Fibroblast of mammary gland (primary cell): ENCODE results near the gene GLT6D1.

Experiments
- DNase-seq: peaks from one replicate; pipeline ENCODE4 v3.0.0-alpha.2; 2010; ENCODE audit warnings: low read depth
- H3K4me3 ChIP-seq: 2 replicates; pipeline ENCODE4 v1.5.1; 2011; ENCODE audit warnings: low read depth, mild to moderate bottlenecking, low read length, moderate library complexity; ENCODE audit not compliant: control insufficient read depth
- CTCF ChIP-seq: conservative IDR thresholded peaks from 2 replicates; pipeline ENCODE4 v1.5.1; 2011; ENCODE audit warnings: low read depth, low read length, inconsistent platforms; ENCODE audit not compliant: control insufficient read depth, insufficient read depth

GLT6D1 gene

GRCh38 chr9:135601988-135602387 lies 37.4 kb downstream of the GLT6D1 start:
- TF ChIP-seq CTCF: no peak
- H3K4me3 ChIP-seq: no peak overlapping the region
- no peak for DNase-seq

- no peak overlapping the region for H3K4me3 ChIP-seq
- no peak for DNase-seq
- no peak for TF ChIP-seq CTCF
Measured at GRCh38 chr9:135600296-135600817, 39.0 kb downstream of the GLT6D1 start.

GRCh38 chr9:135596211-135596610 lies 43.1 kb downstream of the GLT6D1 start:
- no peak for DNase-seq
- H3K4me3 ChIP-seq: no peak overlapping the region
- no peak for TF ChIP-seq CTCF

- H3K4me3 ChIP-seq: no peak overlapping the region
- TF ChIP-seq CTCF: no peak
- DNase-seq: no peak
Measured at GRCh38 chr9:135592625-135593024, 46.7 kb downstream of the GLT6D1 start.

- no peak overlapping the region for H3K4me3 ChIP-seq
- no peak for DNase-seq
- TF ChIP-seq CTCF: no peak
Measured at GRCh38 chr9:135592331-135592590, 47.1 kb downstream of the GLT6D1 start.

GRCh38 chr9:135591506-135592330 lies 47.6 kb downstream of the GLT6D1 start:
- DNase-seq: no peak
- H3K4me3 ChIP-seq: no peak overlapping the region
- no peak for TF ChIP-seq CTCF

- no peak for DNase-seq
- no peak for TF ChIP-seq CTCF
- no peak overlapping the region for H3K4me3 ChIP-seq
Measured at GRCh38 chr9:135590486-135591079, 48.8 kb downstream of the GLT6D1 start.
